Measurements from ENCODE around the gene TRRAP. TPM values are rescaled to one million over a fixed set of nuclear protein-coding genes. Genes with fewer than 3 reads are reported as not detected.

The TRRAP gene
- total and polyA plus RNA-seq, 2 of the 8 experiments (the other 6 are each of a cell fraction or from before 2014, with no cell fraction given), result 21.7 to 48.6 TPM

GRCh38 chr7:98935811-98936210 is 57.5 kb downstream of the TRRAP start (continued):
- TF ChIP-seq BACH1 (IDR thresholded peaks at IDR 0.05; ENCODE audit: low read length) (no peak), KDM5A (IDR thresholded peaks at IDR 0.05; ENCODE audit: low read length) (no peak), TCF12 (IDR thresholded peaks at IDR 0.05; ENCODE audit: low read depth, low read length) (no peak), SUZ12 (IDR thresholded peaks at IDR 0.05; ENCODE audit: low read length) (no peak)

All from H1 (cell line).